ENCODE data around the gene UBE3B.

Gene UBE3B

GRCh38 chr12:109573029-109573913 is 95.8 kb downstream of the UBE3B start, which contains the start of the genes MMAB and MVK:
MMAB (minus strand) TSS chr12:109573504; CDS start chr12:109573480, 24 bp downstream.
MVK (plus strand) TSS chr12:109573794; CDS start chr12:109574823, 1,029 bp downstream.
- peaks cover 32% of the 10 kb centered on the region for H3K36me3 ChIP-seq (ENCODE audit: control insufficient read depth, low read depth, low read length)
- peak within 1 kb of the TSS; percentile 29 for H3K27ac ChIP-seq (ENCODE audit: low read length)
- no peaks in the 10 kb centered on the region for H3K27me3 ChIP-seq (ENCODE audit: control insufficient read depth, insufficient read depth, low read length)
- peaks cover 10% of the 10 kb centered on the region for H3K4me1 ChIP-seq (ENCODE audit: control insufficient read depth, low read depth, low read length)
- peak within 1 kb of the TSS; percentile 62 for H3K9ac ChIP-seq (ENCODE audit: low read length)
- H3K4me3 ChIP-seq (ENCODE audit: low read length) = peak within 1 kb of the TSS; percentile 79
- no peaks in the 10 kb centered on the region for H3K9me3 ChIP-seq (ENCODE audit: control insufficient read depth, low read depth, low read length)

- peak overlapping the region; percentile 42 for H3K9ac ChIP-seq (ENCODE audit: low read length)
- H3K4me1 ChIP-seq (ENCODE audit: control insufficient read depth, low read depth, low read length) = peaks cover 10% of the 10 kb centered on the region
- no peak overlapping the region for H3K27ac ChIP-seq (ENCODE audit: low read length)
- H3K27me3 ChIP-seq (ENCODE audit: control insufficient read depth, insufficient read depth, low read length) = no peaks in the 10 kb centered on the region
- H3K9me3 ChIP-seq (ENCODE audit: control insufficient read depth, low read depth, low read length) = no peaks in the 10 kb centered on the region
- H3K4me3 ChIP-seq (ENCODE audit: low read length) = peak overlapping the region; percentile 79
- H3K36me3 ChIP-seq (ENCODE audit: control insufficient read depth, low read depth, low read length) = peaks cover 34% of the 10 kb centered on the region
Observed at GRCh38 chr12:109573914-109574244, 96.4 kb downstream of the UBE3B start.

GRCh38 chr12:109575683-109576082 is 98.2 kb downstream of the UBE3B start:
- Histone ChIP-seq H3K27me3 (ENCODE audit: control insufficient read depth, insufficient read depth, low read length) (no peaks in the 10 kb centered on the region), H3K9ac (ENCODE audit: low read length) (no peak overlapping the region), H3K4me1 (ENCODE audit: control insufficient read depth, low read depth, low read length) (peaks cover 10% of the 10 kb centered on the region), H3K36me3 (ENCODE audit: control insufficient read depth, low read depth, low read length) (peaks cover 44% of the 10 kb centered on the region), H3K27ac (ENCODE audit: low read length) (no peak overlapping the region), H3K9me3 (ENCODE audit: control insufficient read depth, low read depth, low read length) (no peaks in the 10 kb centered on the region), H3K4me3 (ENCODE audit: low read length) (no peak overlapping the region)

- H3K9ac ChIP-seq (ENCODE audit: low read length) = no peak overlapping the region
- no peaks in the 10 kb centered on the region for H3K9me3 ChIP-seq (ENCODE audit: control insufficient read depth, low read depth, low read length)
Observed at GRCh38 chr12:109577311-109577710, 99.9 kb downstream of the UBE3B start.

GRCh38 chr12:109578330-109578927 is 101.0 kb downstream of the UBE3B start:
- H3K4me3 ChIP-seq (ENCODE audit: low read length) = no peak overlapping the region
- peaks cover 59% of the 10 kb centered on the region for H3K36me3 ChIP-seq (ENCODE audit: control insufficient read depth, low read depth, low read length)
- H3K9ac ChIP-seq (ENCODE audit: low read length) = no peak overlapping the region
- H3K27ac ChIP-seq (ENCODE audit: low read length) = no peak overlapping the region
- no peaks in the 10 kb centered on the region for H3K27me3 ChIP-seq (ENCODE audit: control insufficient read depth, insufficient read depth, low read length)
- no peaks in the 10 kb centered on the region for H3K9me3 ChIP-seq (ENCODE audit: control insufficient read depth, low read depth, low read length)
- peaks cover 6% of the 10 kb centered on the region for H3K4me1 ChIP-seq (ENCODE audit: control insufficient read depth, low read depth, low read length)

More at GRCh38 chr12:109577311-109577710, 99.9 kb downstream of the UBE3B start:
- Histone ChIP-seq H3K27me3 (ENCODE audit: control insufficient read depth, insufficient read depth, low read length) (no peaks in the 10 kb centered on the region), H3K27ac (ENCODE audit: low read length) (no peak overlapping the region), H3K4me1 (ENCODE audit: control insufficient read depth, low read depth, low read length) (peaks cover 10% of the 10 kb centered on the region), H3K4me3 (ENCODE audit: low read length) (no peak overlapping the region), H3K36me3 (ENCODE audit: control insufficient read depth, low read depth, low read length) (peaks cover 59% of the 10 kb centered on the region)

- Histone ChIP-seq H3K36me3 (ENCODE audit: control insufficient read depth, low read depth, low read length) (peaks cover 66% of the 10 kb centered on the region), H3K9ac (ENCODE audit: low read length) (no peak overlapping the region), H3K9me3 (ENCODE audit: control insufficient read depth, low read depth, low read length) (no peaks in the 10 kb centered on the region), H3K27me3 (ENCODE audit: control insufficient read depth, insufficient read depth, low read length) (no peaks in the 10 kb centered on the region), H3K4me1 (ENCODE audit: control insufficient read depth, low read depth, low read length) (peaks cover 2% of the 10 kb centered on the region), H3K4me3 (ENCODE audit: low read length) (no peak overlapping the region), H3K27ac (ENCODE audit: low read length) (no peak overlapping the region)
Observed at GRCh38 chr12:109579639-109580038, 102.2 kb downstream of the UBE3B start.

GRCh38 chr12:109580272-109580671 is 102.8 kb downstream of the UBE3B start:
- H3K9me3 ChIP-seq (ENCODE audit: control insufficient read depth, low read depth, low read length) = no peaks in the 10 kb centered on the region
- peaks cover 65% of the 10 kb centered on the region for H3K36me3 ChIP-seq (ENCODE audit: control insufficient read depth, low read depth, low read length)
- no peaks in the 10 kb centered on the region for H3K4me1 ChIP-seq (ENCODE audit: control insufficient read depth, low read depth, low read length)
- H3K4me3 ChIP-seq (ENCODE audit: low read length) = no peak overlapping the region
- H3K27me3 ChIP-seq (ENCODE audit: control insufficient read depth, insufficient read depth, low read length) = no peaks in the 10 kb centered on the region
- H3K9ac ChIP-seq (ENCODE audit: low read length) = no peak overlapping the region
- no peak overlapping the region for H3K27ac ChIP-seq (ENCODE audit: low read length)

GRCh38 chr12:109580684-109581333 is 103.4 kb downstream of the UBE3B start:
- no peak overlapping the region for H3K4me3 ChIP-seq (ENCODE audit: low read length)
- no peak overlapping the region for H3K9ac ChIP-seq (ENCODE audit: low read length)
- no peak overlapping the region for H3K27ac ChIP-seq (ENCODE audit: low read length)
- no peaks in the 10 kb centered on the region for H3K9me3 ChIP-seq (ENCODE audit: control insufficient read depth, low read depth, low read length)
- H3K4me1 ChIP-seq (ENCODE audit: control insufficient read depth, low read depth, low read length) = no peaks in the 10 kb centered on the region
- H3K27me3 ChIP-seq (ENCODE audit: control insufficient read depth, insufficient read depth, low read length) = no peaks in the 10 kb centered on the region
- H3K36me3 ChIP-seq (ENCODE audit: control insufficient read depth, low read depth, low read length) = peaks cover 60% of the 10 kb centered on the region

GRCh38 chr12:109581334-109581691 is 103.9 kb downstream of the UBE3B start:
- Histone ChIP-seq H3K27ac (ENCODE audit: low read length) (no peak overlapping the region), H3K36me3 (ENCODE audit: control insufficient read depth, low read depth, low read length) (peaks cover 57% of the 10 kb centered on the region), H3K27me3 (ENCODE audit: control insufficient read depth, insufficient read depth, low read length) (no peaks in the 10 kb centered on the region), H3K4me1 (ENCODE audit: control insufficient read depth, low read depth, low read length) (no peaks in the 10 kb centered on the region), H3K9me3 (ENCODE audit: control insufficient read depth, low read depth, low read length) (no peaks in the 10 kb centered on the region), H3K4me3 (ENCODE audit: low read length) (no peak overlapping the region), H3K9ac (ENCODE audit: low read length) (no peak overlapping the region)

GRCh38 chr12:109581856-109582255 is 104.4 kb downstream of the UBE3B start:
- Histone ChIP-seq H3K9ac (ENCODE audit: low read length) (no peak overlapping the region), H3K4me1 (ENCODE audit: control insufficient read depth, low read depth, low read length) (no peaks in the 10 kb centered on the region), H3K27me3 (ENCODE audit: control insufficient read depth, insufficient read depth, low read length) (no peaks in the 10 kb centered on the region), H3K9me3 (ENCODE audit: control insufficient read depth, low read depth, low read length) (no peaks in the 10 kb centered on the region), H3K4me3 (ENCODE audit: low read length) (no peak overlapping the region), H3K27ac (ENCODE audit: low read length) (no peak overlapping the region), H3K36me3 (ENCODE audit: control insufficient read depth, low read depth, low read length) (peaks cover 61% of the 10 kb centered on the region)

GRCh38 chr12:109582636-109583035 is 105.2 kb downstream of the UBE3B start:
- no peak overlapping the region for H3K4me3 ChIP-seq (ENCODE audit: low read length)
- H3K27ac ChIP-seq (ENCODE audit: low read length) = no peak overlapping the region
- H3K36me3 ChIP-seq (ENCODE audit: control insufficient read depth, low read depth, low read length) = peaks cover 61% of the 10 kb centered on the region

More at GRCh38 chr12:109582636-109583035, 105.2 kb downstream of the UBE3B start:
- no peak overlapping the region for H3K9ac ChIP-seq (ENCODE audit: low read length)
- no peaks in the 10 kb centered on the region for H3K27me3 ChIP-seq (ENCODE audit: control insufficient read depth, insufficient read depth, low read length)
- no peaks in the 10 kb centered on the region for H3K4me1 ChIP-seq (ENCODE audit: control insufficient read depth, low read depth, low read length)
- H3K9me3 ChIP-seq (ENCODE audit: control insufficient read depth, low read depth, low read length) = no peaks in the 10 kb centered on the region

Measured in iPS-18a (cell line).